Peyer's patch (tissue), 4 donors: ENCODE data around the gene AMBRA1.

Experiments
- POLR2A ChIP-seq, 2 donors: fragments of 450-650 bp; IDR thresholded peaks; one replicate each; pipeline ENCODE4 v1.5.1; 2017; ENCODE audit warnings: antibody characterized with exemption in 2 of 2, mild to moderate bottlenecking in 2 of 2, moderate library complexity in 2 of 2
- TF ChIP-seq, protein P1 (sequence below), 6 experiments: fragments of 450-650 bp in 4 of 6; fragments of 200-600 bp in 2 of 6; sonication (generic) in 1 of 6; IDR thresholded peaks; one replicate each; pipeline ENCODE4 v1.5.1; 2017 to 2019; ENCODE audit warnings: antibody characterized with exemption in 6 of 6, mild to moderate bottlenecking in 3 of 6, moderate library complexity in 1 of 6

DNA sequence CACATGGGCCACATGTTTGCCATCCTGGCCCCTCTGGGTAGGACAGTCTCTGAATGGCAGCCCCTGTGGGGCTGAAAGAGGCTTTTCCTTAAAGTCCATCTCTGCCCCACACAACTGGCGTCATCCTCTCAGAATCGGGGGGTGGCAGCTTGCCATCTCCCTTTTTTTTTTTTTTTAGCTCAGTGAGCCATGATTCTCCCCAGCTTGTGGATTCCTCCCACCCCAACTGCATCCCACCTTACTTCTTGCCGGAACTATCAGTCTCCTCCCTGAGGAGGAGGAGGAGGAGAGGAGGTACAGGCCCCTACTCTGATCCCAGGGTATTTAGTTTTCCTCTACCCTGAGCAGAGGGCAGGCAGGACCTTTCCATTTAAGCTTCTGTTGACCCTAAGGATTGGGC lies 243.1 kb downstream of the AMBRA1 start:
- no peak for TF ChIP-seq POLR2A (IDR thresholded peaks at IDR 0.05)
- TF ChIP-seq, protein P1, sequence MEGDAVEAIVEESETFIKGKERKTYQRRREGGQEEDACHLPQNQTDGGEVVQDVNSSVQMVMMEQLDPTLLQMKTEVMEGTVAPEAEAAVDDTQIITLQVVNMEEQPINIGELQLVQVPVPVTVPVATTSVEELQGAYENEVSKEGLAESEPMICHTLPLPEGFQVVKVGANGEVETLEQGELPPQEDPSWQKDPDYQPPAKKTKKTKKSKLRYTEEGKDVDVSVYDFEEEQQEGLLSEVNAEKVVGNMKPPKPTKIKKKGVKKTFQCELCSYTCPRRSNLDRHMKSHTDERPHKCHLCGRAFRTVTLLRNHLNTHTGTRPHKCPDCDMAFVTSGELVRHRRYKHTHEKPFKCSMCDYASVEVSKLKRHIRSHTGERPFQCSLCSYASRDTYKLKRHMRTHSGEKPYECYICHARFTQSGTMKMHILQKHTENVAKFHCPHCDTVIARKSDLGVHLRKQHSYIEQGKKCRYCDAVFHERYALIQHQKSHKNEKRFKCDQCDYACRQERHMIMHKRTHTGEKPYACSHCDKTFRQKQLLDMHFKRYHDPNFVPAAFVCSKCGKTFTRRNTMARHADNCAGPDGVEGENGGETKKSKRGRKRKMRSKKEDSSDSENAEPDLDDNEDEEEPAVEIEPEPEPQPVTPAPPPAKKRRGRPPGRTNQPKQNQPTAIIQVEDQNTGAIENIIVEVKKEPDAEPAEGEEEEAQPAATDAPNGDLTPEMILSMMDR (IDR thresholded peaks at IDR 0.05), result no peak
